HUDEP-2 (cell line): ENCODE measurements around the gene FOXP1.

Experiments
- DNase-seq, 76 experiments: peaks; one replicate each; lab custom pipeline; 2025; ENCODE audit not compliant: unreplicated experiment in 76 of 76; lab: John Stamatoyannopoulos, UW

The FOXP1 gene

GRCh38 chr3:71489315-71489761 is 94.2 kb downstream of the FOXP1 start:
- DNase-seq = no peak

GRCh38 chr3:71488882-71489281 is 94.6 kb downstream of the FOXP1 start:
- DNase-seq = no peak

DNA sequence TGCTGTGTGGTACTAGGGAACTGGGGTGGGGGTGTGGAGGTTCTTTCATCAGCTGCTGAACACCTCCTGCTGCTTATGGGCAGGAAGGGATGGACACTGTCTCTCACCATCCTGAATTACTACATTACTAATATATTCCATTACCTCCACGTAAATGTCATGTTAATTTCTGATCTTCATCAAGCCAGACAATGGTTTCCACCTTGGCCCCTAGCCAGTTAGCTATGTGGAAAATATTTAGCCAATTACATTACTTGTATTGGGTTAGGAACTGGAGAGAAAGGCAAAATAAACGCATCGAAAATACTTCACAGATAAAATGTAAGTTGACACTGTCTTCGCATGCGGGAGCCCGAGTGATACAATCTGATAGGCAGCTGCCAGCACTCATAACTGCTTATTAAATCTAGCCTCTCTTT is 95.1 kb downstream of the FOXP1 start:
- DNase-seq = no peak

GRCh38 chr3:71487418-71487817 is 96.1 kb downstream of the FOXP1 start:
- DNase-seq = no peak

DNA sequence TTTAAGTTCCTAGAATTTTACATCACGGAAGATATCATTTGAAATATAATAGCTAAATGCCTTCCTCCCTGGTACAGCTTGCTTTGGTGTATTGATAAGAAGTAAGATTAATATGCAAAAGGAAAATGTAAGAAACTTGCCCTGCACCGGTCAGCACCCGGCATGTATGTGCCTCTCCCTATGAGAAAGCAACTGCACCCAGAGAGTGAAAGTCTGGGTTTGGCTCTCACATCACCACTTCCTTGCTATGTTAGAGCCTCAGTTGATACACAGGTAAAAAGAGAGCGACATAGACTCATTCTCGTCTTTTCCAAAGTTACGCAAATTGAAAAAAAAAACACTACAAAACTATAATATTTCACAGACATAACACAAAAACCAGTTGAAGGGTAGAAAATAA is 96.7 kb downstream of the FOXP1 start:
- DNase-seq = no peak

DNA sequence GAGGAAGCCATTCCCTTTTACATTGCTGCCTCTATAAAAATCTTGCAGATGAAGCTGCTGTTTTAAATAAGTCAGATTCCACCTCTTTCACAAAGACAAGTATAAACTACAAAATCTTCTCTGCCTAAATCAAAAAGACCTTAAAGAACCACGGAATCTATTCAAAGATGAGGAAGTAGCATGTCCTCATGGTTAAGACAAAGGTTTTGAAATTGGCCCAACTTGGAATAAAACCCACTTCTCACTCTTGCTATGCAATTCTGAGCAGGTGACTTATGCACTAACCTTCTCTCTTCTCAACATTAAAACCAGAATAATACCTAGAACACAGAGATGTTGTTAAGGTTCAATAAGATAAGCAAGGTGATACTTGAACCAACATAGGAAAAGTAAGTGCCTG is 97.6 kb downstream of the FOXP1 start:
- no peak for DNase-seq

- DNase-seq = no peak
Observed at GRCh38 chr3:71484452-71484851, 99.1 kb downstream of the FOXP1 start.

GRCh38 chr3:71484047-71484446 is 99.5 kb downstream of the FOXP1 start:
- DNase-seq = no peak

DNA sequence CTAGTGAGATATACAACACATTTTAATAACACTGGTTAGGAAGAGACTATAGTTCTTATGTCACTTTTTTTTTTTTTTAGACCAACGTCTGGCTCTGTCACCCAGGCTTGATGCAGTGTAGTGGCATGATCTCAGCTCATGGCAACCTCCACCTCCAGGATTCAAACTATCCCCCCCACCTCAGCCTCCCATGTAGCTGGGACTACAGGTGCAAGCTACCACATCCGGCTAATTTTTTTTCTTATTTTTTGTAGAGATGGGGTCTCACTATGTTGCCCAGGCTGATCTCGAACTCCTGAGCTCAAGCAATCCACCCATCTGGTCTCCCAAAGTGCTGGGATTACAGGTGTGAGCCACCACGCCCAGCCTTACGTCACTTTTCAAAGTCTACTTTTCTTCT is 100.8 kb downstream of the FOXP1 start:
- DNase-seq = no peak

GRCh38 chr3:71478568-71478967 is 105.0 kb downstream of the FOXP1 start:
- DNase-seq = no peak

DNA sequence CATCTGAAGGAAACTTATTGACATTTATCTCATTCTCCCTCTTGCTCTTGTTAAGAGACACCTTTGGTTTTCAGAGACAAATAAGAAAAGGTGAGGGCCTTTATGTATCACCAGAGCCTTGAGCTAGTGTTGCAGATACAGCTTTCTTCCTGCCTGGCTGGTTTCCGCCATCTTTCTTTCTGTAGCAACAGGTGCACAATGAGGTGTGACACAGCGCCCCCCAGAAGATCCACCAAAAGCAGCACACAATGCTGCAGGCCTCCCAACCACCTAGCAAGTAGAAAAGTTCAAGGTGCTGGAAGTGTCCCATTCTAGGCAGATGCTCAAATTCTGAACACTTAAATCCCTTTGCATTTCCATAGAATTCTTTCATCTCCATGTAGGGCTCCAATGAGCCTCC is 106.6 kb downstream of the FOXP1 start:
- no peak for DNase-seq

GRCh38 chr3:71469138-71469435 is 114.4 kb downstream of the FOXP1 start:
- DNase-seq = no peak

DNA sequence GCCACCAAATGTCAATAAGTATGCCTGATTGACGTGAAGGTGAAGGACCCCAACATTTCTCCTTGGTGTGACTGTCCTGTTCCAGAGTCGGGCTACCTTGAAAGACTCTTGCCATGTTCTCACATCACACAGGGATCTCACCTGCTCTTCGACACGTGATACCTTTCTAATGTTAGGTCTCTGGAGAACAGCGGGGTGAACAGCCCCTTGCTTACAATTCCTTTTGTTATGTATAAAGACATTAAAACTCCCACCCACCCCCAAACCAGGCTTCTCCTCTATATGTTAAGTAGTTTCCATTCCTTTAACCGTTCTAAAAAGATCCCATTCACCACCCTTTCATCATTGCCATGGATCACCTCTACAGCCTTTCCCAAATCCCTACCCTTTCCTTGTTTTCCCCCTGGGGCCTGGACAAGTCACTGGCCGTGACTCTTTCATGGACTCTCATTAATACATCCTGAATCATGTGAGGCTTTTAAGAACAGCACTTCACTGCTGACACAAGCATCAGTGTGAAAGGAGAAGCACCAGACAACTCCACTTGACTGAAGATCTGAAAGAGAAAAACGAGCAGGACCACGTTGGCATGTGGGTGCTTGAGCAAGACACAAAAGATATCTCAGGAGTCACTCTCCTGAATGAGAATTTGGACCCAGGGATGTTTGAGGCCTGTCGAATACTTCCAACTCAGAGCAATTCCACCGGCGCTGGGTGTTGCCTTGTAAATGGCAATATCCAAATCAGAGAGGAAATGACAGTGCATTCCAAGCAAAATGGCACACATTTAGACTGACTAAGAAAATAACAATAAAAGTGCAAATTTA is 115.0 kb downstream of the FOXP1 start:
- DNase-seq = no peak

DNA sequence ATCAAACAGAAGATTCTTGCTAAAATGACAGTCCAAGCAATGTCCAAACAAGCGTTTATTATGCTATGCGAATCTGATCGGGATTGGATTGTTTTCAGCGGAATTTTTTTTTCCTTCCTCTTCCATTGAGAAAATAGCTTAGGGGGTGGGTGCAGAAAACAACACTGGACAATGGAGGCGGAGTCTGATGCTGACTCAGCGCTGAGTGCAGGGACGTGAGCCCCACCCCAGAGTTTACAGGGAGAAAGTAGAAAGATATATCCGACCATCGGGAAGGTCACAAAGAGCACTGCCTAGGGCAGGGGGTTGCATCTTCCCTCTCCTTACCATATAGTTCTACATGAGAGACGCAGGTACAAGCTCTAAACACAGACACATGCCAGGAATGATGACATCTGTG is 117.0 kb downstream of the FOXP1 start:
- no peak for DNase-seq

- DNase-seq = no peak
Observed at GRCh38 chr3:71465371-71466036, 118.0 kb downstream of the FOXP1 start.

DNA sequence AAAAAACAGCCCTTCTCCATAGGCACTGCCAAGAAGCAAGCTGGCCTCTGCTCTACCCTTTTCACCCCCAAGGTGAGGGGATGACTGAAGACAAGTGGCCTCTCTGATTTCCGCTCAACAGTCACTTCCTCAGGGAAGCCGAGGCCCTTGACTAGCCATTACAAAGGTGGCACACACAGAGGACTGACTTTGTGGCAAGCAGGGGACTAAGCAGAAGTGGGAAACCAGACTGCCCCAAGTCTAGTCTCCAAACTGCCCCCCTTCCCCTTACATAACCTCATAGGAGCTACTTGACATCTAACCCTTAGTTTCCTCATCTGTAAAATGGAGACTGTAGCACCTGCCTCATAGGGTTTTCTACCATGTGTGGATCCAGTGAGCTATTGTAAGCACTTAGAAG is 118.9 kb downstream of the FOXP1 start:
- DNase-seq = no peak

- DNase-seq = no peak
Observed at GRCh38 chr3:71463617-71464016, 119.9 kb downstream of the FOXP1 start.

DNA sequence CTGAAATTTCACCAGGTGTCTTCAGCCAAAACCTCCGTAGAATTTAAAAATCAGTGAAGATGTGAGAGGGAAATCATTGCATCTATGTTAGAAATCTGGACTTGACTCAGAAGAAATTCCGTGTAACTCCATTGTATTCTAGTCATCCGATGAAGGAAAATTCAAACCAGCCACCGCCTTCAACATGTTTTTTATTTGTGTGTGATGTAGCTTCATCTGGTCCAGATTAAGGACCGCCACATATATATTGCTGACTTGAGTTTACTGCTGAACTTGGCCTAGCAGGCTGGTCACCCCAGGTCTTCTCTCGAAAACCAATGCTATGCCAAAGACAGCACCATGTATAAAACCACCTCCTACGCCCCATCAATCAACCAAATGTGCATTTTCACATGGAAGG is 120.9 kb downstream of the FOXP1 start:
- no peak for DNase-seq

- no peak for DNase-seq
Observed at GRCh38 chr3:71461749-71462483, 121.6 kb downstream of the FOXP1 start.

DNA sequence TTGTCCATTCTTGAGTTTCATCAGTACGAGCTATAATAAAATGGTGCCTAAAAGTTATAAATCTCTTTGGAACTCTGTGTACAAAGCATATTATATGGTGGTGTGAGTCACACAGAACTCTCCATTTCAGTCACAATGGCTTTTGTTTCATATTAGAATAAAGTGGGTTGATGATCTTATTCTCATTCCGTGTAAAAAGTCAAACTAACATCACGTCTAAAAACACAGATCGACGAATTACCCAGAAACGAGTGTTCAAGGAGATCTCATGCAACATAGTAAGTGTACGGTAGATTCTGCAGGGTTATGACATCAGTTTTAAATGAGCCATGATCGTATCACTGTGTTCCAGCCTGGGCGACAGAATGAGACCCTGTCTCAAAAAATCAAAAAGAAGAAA is 122.4 kb downstream of the FOXP1 start:
- no peak for DNase-seq

DNA sequence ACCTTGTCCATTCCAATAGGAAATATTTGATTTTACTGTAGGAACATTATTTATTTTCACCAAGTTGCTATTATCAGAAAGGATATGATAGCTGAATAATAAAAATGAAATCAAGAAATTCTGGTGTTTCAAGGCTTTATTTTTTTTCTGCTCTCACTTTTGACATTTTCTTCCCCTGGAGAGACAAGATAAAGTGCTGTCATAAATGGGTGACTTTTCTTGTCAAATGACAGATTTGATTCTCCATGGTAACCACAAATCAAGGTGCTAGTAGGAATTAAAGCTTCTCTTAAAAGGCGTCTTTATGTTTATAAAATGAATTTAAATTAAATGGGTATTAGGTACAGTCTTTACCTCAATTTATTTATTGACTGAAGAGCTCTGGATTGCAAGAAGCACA is 124.6 kb downstream of the FOXP1 start:
- no peak for DNase-seq

DNA sequence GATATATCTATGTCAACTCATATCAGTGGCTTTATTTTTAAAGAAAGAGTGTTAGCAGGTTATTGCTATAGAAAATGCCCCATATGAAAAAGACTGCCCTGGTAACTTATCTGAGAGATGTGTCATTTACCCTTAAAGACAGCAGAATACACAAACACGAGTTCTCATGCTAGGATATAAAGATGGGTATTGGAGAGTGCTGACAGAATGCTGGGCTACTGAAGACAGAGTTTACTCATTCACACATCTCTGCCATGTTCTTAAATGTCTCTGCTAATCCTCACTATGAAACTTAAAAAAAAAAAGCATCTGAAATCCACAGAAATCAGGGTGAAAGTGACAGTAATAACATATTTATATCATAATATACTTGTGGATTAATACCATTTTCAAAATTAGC is 126.7 kb downstream of the FOXP1 start:
- no peak for DNase-seq
